Loucy (cell line): Measurements from ENCODE around the gene BCAS4.

Experiments
- H2AFZ ChIP-seq: fragments of 200-600 bp; sonication (generic); 2 replicates; pipeline ENCODE4 v1.6.0; 2016; ENCODE audit warnings: antibody characterized with exemption, mild to moderate bottlenecking, low read length, moderate library complexity
- H3F3A ChIP-seq: fragments of 200-600 bp; 2 replicates; pipeline ENCODE4 v1.6.0; 2016; ENCODE audit warnings: antibody characterized with exemption, low read depth, mild to moderate bottlenecking
- H3K27me3 ChIP-seq: fragments of 200-600 bp; sonication (generic); 2 replicates; pipeline ENCODE4 v1.6.1; 2014; ENCODE audit warnings: low read length, mild to moderate bottlenecking; ENCODE audit not compliant: insufficient read depth, poor library complexity, severe bottlenecking
- H3K36me3 ChIP-seq: fragments of 200-600 bp; sonication (generic); 2 replicates; pipeline ENCODE4 v1.6.1; 2016; ENCODE audit warnings: low read length; ENCODE audit not compliant: insufficient read depth
- H3K4me1 ChIP-seq: fragments of 200-600 bp; sonication (generic); 2 replicates; pipeline ENCODE4 v1.5.1; 2014; ENCODE audit warnings: low read length, mild to moderate bottlenecking; ENCODE audit not compliant: insufficient read depth, poor library complexity, severe bottlenecking
- H3K4me2 ChIP-seq: fragments of 200-600 bp; sonication (generic); 2 replicates; pipeline ENCODE4 v1.6.0; 2014; ENCODE audit warnings: antibody characterized with exemption, low read length, low read depth, mild to moderate bottlenecking; ENCODE audit not compliant: poor library complexity, severe bottlenecking
- H3K4me3 ChIP-seq: fragments of 200-600 bp; sonication (generic); 2 replicates; pipeline ENCODE4 v1.5.1; 2014; ENCODE audit warnings: low read length, mild to moderate bottlenecking, mixed read lengths; ENCODE audit not compliant: poor library complexity, severe bottlenecking
- H3K79me2 ChIP-seq: fragments of 200-600 bp; sonication (generic); 2 replicates; pipeline ENCODE4 v1.6.1; 2014; ENCODE audit warnings: low read length; ENCODE audit not compliant: insufficient read depth
- H3K9ac ChIP-seq: fragments of 200-600 bp; sonication (generic); 2 replicates; pipeline ENCODE4 v1.6.0; 2014; ENCODE audit warnings: mild to moderate bottlenecking, low read depth, low read length, moderate library complexity; ENCODE audit not compliant: poor library complexity, severe bottlenecking
- H3K9me2 ChIP-seq: fragments of 200-600 bp; sonication (generic); replicated peaks from 2 replicates; pipeline ENCODE4 v1.6.1; 2016; ENCODE audit warnings: low read depth, low read length, mixed read lengths
- H3K9me3 ChIP-seq: fragments of 200-600 bp; sonication (generic); 2 replicates; pipeline ENCODE4 v1.6.1; 2014; ENCODE audit warnings: mild to moderate bottlenecking, antibody characterized with exemption, low read length, low read depth; ENCODE audit not compliant: insufficient read depth
- H4K20me1 ChIP-seq: fragments of 200-600 bp; sonication (generic); 2 replicates; pipeline ENCODE4 v1.6.0; 2014; ENCODE audit warnings: antibody characterized with exemption, low read length, mild to moderate bottlenecking; ENCODE audit not compliant: insufficient read depth, poor library complexity, severe bottlenecking
- EZH2phosphoT487 ChIP-seq: fragments of 200-600 bp; IDR thresholded peaks from 2 replicates; pipeline ENCODE4 v1.6.1; 2018; ENCODE audit warnings: antibody characterized with exemption, mild to moderate bottlenecking, moderate library complexity, borderline replicate concordance
- TF ChIP-seq, protein P1 (sequence below): fragments of 200-600 bp; sonication (generic); conservative IDR thresholded peaks from 2 replicates; pipeline ENCODE4 v1.5.1; 2014; ENCODE audit warnings: mild to moderate bottlenecking, antibody characterized with exemption, low read length

BCAS4 gene

DNA sequence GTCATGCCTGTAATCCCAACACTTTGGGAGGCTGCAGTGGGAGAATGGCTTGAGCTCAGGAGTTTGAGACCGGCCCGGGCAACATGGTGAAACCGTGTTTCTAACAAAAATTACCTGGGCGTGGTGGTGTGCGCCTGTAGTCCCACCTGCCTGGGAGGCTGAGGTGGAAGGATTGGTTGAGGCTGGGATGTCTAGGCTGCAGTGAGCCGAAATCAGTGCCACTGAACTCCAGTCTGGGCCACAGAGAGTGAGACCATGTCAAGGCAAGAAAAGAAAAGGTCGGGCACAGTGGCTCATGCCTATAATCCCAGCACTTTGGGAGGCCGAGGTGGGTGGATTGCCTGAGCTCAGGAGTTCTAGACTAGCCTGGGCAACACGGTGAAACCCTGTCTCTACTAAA is 8.2 kb upstream of the BCAS4 start:
- Histone ChIP-seq H4K20me1 (no peaks in the 10 kb centered on the region), H3K79me2 (no peaks in the 10 kb centered on the region), H2AFZ (no peak overlapping the region), H3F3A (no peaks in the 10 kb centered on the region), H3K9me3 (no peaks in the 10 kb centered on the region), H3K36me3 (no peaks in the 10 kb centered on the region), H3K4me2 (no peak overlapping the region), H3K9ac (no peak overlapping the region), H3K4me3 (no peak overlapping the region), H3K27me3 (no peaks in the 10 kb centered on the region), H3K9me2 (no peaks in the 10 kb centered on the region), H3K4me1 (peaks cover 4% of the 10 kb centered on the region)
- TF ChIP-seq EZH2phosphoT487, result no peak
- TF ChIP-seq, protein P1, sequence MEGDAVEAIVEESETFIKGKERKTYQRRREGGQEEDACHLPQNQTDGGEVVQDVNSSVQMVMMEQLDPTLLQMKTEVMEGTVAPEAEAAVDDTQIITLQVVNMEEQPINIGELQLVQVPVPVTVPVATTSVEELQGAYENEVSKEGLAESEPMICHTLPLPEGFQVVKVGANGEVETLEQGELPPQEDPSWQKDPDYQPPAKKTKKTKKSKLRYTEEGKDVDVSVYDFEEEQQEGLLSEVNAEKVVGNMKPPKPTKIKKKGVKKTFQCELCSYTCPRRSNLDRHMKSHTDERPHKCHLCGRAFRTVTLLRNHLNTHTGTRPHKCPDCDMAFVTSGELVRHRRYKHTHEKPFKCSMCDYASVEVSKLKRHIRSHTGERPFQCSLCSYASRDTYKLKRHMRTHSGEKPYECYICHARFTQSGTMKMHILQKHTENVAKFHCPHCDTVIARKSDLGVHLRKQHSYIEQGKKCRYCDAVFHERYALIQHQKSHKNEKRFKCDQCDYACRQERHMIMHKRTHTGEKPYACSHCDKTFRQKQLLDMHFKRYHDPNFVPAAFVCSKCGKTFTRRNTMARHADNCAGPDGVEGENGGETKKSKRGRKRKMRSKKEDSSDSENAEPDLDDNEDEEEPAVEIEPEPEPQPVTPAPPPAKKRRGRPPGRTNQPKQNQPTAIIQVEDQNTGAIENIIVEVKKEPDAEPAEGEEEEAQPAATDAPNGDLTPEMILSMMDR, result no peak

DNA sequence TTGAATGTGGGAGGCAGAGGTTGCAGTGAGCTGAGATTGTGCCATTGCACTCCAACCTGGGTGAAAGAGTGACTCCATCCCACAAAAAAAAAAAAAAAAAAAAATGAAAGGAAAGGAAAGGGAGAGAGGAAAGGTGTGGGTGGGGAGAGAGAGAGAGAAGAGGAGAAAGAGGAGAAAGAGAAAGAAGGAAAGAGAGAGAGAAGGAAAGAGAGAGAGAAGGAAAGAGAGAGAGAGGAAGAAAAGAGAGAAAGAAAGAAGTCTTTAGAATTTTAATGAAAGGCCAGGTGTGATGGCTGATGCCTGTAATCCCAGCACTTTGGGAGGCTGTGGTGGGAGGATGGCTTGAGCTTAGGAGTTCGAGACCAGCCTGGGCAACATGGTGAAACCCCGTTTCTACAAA is 7.7 kb upstream of the BCAS4 start:
- Histone ChIP-seq H3K36me3 (no peaks in the 10 kb centered on the region), H3K4me1 (peaks cover 4% of the 10 kb centered on the region), H3K79me2 (no peaks in the 10 kb centered on the region), H3K4me3 (no peak overlapping the region), H3K27me3 (no peaks in the 10 kb centered on the region), H3K4me2 (no peak overlapping the region), H3F3A (no peaks in the 10 kb centered on the region), H3K9me2 (no peaks in the 10 kb centered on the region), H2AFZ (no peak overlapping the region), H4K20me1 (no peaks in the 10 kb centered on the region), H3K9me3 (no peaks in the 10 kb centered on the region), H3K9ac (no peak overlapping the region)
- TF ChIP-seq EZH2phosphoT487, result no peak
- TF ChIP-seq, protein P1, result no peak

DNA sequence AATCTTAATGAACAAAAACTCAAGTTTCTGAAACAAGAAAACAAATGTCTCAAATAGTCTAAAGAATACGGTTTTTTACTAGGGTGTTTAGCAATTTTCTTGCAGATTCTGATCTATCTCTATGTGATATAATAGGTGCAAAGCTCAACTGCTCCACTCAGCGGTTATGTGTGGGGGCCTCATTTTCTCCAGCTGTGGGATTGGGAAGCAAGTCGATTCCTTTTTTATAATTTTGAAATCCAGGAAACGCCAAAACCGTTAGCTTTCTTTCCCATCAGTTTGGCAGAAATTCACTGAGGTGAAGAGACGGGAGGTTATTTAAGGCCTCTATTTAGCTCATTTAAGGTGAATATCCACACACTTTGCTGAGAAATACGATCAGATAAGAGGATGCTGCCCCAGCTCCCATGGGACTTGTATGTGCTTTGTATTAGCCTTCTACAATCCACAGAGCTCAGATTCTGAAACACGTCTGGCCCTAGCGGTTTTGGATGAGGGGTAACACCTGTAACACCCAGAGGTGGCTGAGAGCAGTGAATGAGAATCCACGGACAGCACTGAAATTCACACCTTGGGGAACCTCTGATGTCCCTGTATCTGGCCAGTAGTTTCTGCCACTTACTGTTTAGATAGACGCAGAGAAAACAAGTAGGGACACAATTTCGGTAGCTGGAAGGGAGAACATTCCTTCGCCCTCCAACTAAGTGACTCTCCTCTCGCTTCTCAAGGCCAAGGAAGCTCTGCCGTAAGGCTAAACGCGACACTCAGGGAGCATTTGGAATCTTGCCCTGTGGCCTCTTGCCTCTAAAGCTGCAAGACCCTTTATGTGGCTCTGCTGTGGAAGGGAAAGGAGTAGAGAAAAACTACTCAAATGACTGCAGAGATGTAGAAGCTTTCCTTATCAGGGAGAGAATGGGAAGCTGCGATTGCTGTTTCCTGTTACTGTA is 6.5 kb upstream of the BCAS4 start:
- Histone ChIP-seq H3K4me1 (peaks cover 4% of the 10 kb centered on the region), H3K27me3 (no peaks in the 10 kb centered on the region), H3K9ac (no peak overlapping the region), H2AFZ (no peak overlapping the region), H3K4me2 (no peak overlapping the region), H3K9me2 (no peaks in the 10 kb centered on the region), H3K4me3 (no peak overlapping the region), H3K9me3 (no peaks in the 10 kb centered on the region), H3F3A (no peaks in the 10 kb centered on the region), H4K20me1 (no peaks in the 10 kb centered on the region), H3K36me3 (no peaks in the 10 kb centered on the region), H3K79me2 (no peaks in the 10 kb centered on the region)
- no peak for TF ChIP-seq EZH2phosphoT487
- TF ChIP-seq, protein P1, result no peak
